NK-92 treated with Interleukin-12 subunit alpha and Interleukin-12 subunit beta, amount 100 ng/mL, for 24 hours (cell line): ENCODE results near the gene CFD.
"Not testable (repeated sequence)": the region's sequence is repeated elsewhere in the genome, so short reads cannot be mapped to it uniquely, and the experiment has no call there.

Source experiments
- DNase-seq: peaks from one replicate; lab custom pipeline; 2025; lab: John Stamatoyannopoulos, UW

The CFD gene

DNA sequence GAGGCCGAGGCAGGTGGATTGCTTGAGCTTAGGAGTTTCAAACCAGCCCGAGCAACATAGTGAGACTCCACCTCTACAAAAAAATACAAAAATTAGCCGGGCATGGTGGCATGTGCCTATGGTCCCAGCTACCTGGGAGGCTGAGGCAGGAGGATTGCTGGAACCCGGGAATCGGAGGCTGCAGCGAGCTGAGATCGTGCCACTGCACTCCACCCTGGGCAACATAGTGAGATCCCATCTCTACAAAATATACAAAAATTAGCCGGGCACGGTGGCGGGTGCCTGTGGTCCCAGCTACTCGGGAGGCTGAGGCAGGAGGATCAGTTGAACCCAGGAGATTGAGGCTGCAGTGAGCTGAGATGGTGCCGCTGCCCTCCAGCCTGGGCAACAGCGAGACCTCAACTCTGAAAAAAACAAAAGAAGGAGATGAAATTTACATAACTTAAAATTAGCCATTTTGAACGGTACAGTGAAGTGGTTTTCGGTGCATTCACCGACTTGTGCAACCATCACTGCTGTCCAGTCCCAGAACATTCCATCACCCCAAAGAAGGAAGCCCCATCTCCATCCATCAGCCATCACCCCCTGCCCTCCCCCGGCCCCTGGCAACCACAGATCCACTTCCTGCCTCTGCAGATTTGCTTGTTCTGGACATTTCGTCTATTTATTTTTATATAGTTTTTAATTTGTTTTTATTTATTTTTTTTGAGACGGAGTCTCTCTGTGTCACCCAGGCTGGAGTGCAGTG is 33.4 kb upstream of the CFD start:
- DNase-seq = no peak

DNA sequence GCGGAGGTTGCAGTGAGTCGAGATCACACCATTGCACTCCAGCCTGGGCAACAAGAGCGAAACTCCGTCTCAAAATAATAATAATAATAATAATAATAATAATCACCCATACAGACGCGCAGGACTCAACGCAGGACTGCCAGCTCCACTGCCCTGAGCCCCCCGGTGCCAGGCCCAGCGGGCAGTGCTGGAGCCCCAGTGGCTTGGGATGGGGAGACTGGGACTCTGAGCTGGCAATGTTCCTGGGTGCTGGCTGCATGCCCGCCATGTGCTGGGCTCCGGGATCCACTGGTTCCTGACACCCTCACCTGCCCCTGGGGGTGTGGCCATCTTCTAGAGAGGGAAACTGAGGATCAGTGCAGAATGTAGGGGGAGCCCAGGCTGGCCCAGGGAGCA is 32.2 kb upstream of the CFD start:
- DNase-seq = no peak

DNA sequence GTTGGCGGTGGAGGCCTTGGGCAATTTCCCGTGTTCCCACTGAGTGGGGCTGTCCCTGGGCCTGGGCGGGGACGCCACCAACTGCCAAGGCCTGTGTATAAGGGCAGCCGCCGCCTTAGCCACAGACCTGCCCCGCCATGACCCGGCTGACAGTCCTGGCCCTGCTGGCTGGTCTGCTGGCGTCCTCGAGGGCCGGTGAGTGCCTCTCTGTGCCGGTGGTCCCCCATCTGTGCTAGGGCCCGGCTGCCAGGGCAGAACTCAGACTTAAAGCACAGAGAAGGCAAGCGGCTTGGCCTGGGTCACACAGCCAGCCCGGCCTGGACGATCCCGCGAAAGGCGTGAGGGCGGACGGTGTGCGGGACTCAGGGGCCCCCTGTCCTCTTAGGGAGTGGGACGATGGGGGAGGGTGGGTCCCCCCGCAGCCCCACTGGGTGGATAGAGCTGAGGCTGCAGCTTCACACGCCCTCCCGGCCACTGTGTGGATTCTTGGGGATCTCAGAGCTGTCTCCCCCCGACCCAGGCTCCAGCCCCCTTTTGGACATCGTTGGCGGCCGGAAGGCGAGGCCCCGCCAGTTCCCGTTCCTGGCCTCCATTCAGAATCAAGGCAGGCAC is 31.6 kb upstream of the CFD start, which contains the start of gene AZU1:
TSS of gene AZU1 (plus strand) at position 128 of the 612 bp plus-strand sequence. CDS start at position 138, 10 bp downstream.
- no peak for DNase-seq

DNA sequence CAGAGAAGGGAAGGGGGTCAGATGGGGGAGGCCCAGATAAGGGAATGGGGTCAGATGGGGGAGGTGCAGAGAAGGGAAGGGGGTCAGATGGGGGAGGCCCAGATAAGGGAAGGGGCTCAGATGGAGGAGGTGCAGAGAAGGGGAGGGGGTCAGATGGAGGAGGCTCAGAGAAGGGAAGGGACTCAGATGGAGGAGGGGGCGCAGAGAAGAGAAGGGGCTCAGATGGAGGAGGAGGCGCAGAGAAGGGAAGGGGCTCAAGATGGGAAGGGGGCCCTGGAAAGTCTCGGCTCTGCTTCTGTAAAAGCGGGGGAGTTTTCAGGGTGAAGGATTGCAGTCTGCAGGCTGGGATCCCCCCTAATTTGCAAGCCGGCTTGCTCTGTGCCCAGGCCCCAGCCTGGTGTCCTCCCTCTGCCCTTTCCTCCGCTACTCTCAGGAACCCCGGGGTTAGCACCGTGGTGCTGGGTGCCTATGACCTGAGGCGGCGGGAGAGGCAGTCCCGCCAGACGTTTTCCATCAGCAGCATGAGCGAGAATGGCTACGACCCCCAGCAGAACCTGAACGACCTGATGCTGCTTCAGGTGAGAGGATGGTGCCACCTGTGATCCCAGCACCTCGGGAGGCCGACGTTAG is 30.2 kb upstream of the CFD start:
- no peak for DNase-seq

DNA sequence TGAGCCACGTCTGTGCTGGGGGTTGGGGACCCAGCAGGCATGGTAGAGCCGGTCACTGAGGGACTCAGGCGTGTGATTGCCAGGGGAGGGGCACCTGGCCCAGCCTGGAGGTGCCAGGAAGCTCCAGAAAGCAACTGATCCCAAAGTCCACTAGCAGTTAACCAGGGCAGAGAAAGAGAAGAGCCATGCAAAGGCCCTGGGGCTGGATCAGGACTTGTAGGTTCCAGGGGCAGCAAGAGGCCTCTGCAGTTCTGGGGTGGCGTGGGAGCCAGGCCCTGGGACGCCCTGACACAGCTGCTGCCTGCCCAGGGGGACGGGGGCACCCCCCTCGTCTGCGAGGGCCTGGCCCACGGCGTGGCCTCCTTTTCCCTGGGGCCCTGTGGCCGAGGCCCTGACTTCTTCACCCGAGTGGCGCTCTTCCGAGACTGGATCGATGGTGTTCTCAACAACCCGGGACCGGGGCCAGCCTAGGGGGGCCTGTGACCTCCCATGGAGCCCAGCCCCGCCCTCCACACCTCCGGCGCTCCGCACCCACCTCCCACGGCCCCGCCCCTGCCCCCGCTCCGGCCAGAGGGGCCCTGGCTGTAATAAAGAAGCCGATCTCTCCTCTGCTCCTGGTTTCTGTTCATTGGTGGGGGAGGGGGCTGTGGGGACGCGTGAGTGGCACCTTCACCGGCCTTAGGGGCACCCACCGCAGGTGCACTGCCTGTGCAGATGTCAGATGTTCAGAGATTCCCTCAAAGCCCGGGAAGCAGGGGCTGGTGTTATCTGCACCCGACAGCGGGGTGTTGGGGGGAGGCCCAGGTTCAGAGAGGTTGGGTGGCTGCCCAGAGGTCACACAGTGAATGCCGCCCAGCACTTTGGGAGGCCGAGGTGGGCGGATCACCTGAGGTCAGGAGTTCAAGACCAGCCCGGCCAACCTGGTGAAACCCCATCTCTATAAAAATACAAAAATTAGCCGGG is 27.8 kb upstream of the CFD start:
- DNase-seq = no peak

DNA sequence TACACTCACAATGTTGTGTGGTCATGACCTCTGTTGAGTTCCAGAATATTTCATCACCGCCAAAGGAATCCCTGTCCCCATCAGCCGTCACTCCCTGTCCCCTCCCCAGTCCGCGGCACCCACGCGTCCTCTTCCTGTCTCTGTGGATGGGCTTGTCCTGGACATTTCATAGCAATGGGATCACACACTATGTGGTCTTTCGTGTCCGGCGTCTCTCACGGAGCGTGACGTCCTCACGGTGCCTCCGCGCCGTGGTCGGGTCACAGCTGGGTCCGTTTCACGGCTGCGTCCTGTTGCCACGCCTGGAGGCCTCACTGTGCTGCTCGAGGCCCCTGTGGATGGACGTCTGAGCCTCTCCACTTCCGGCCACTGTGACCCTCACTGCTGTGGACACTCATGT is 25.2 kb upstream of the CFD start:
- no peak for DNase-seq

DNA sequence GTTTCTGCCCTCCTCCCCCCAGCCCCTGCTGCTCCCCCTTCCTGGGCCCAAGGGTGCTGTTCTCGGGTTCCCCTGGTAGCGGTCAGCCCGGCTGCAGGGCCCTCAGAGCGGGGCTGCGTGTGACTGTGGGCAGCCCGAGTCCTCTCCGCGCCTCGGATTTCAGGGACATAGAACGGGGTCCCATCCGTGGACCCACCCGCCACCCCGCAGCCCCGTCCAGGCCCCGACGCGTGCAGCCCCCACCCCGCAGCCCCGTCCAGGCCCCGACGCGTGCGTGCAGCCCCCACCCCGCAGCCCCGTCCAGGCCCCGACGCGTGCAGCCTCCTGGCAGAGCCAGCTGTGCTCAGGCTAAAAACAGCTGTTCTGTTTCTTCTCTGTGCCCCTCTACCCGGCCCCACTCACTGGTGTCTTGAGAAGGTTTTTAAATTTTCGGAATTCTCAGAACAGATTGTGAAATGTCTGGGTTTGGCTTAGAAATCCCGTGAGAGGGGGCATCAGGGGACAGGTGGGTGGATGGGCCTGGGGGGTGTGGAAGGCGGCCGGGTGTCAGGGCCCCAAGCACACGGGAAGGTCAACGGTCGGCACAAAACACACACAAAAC is 24.2 kb upstream of the CFD start:
- no peak for DNase-seq

DNA sequence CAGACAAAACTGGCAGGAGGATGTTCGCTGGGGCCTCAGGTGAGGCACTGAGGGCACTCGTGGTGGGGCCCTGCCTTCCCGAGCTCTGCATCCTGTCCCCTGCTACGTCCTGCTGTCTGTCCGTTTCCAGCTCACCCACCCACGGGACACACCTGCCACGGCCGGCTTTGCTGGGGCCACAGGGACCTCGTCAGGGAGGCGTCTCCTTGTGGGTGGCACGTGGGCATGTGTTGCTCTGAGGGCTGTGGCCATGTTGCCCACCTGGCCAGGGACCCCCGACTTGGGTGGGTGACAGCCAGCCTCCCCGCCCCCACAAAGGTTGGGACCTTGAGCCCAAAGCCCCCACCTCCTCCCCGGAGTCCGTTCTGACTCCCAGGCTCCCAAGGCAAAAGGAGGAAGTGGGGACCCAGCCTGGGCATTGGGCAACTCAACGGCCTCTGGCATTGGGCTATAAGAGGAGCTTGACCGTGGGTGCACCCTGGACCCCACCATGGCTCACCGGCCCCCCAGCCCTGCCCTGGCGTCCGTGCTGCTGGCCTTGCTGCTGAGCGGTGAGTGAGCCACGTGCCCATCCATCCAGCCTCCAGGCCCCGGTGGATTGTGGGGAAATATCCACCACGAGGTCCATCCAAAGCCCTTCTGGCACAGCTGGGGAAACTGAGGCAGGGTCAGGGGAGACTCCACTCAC is 18.8 kb upstream of the CFD start, which contains the start of gene PRTN3:
TSS of gene PRTN3 (plus strand) at position 481 of the 688 bp plus-strand sequence. CDS start at position 491, 10 bp downstream.
- DNase-seq = no peak

DNA sequence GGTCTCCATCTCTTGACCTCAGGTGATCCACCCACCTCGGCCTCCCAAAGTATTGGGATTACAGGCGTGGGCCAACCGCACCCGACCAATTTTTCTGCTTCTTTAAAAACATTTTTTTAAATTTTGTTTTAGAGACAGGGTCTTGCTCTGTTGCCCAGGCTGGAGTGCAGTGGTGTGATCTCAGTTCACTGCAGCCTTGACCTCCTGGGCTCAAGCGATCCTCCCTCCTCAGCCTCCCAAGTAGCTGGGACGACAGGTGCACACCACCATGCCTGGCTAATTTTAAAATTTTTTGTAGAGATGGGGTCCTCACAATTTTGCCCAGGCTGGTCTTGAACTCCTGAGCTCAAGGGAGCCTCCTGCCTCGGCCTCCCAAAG is 16.7 kb upstream of the CFD start:
- not testable (repeated sequence) for DNase-seq

DNA sequence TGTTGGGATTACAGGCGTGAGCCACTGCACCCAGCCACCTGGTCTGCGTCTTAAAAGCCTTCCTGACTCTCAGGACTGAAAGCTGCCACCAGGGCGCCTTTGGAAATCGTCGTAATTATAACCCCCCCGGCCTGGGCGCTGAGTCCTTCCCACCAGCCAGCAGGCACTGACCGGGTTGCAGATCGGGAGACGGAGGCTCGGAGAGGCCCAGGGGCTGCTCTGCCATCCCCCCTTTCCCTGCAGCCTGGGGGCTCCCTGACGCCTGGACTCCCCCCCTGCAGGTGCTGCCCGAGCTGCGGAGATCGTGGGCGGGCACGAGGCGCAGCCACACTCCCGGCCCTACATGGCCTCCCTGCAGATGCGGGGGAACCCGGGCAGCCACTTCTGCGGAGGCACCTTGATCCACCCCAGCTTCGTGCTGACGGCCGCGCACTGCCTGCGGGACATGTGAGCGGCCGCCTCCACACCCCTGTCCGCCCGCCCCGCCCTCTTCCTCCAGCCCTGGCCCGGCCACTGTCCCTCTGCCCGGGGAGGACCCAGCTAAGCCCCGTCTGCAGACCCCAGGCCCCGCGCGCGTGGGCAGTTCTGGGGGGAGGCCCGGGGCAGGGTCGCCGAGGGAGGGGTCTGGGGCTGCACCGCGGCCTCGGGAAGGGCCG is 16.2 kb upstream of the CFD start:
- no peak for DNase-seq

DNA sequence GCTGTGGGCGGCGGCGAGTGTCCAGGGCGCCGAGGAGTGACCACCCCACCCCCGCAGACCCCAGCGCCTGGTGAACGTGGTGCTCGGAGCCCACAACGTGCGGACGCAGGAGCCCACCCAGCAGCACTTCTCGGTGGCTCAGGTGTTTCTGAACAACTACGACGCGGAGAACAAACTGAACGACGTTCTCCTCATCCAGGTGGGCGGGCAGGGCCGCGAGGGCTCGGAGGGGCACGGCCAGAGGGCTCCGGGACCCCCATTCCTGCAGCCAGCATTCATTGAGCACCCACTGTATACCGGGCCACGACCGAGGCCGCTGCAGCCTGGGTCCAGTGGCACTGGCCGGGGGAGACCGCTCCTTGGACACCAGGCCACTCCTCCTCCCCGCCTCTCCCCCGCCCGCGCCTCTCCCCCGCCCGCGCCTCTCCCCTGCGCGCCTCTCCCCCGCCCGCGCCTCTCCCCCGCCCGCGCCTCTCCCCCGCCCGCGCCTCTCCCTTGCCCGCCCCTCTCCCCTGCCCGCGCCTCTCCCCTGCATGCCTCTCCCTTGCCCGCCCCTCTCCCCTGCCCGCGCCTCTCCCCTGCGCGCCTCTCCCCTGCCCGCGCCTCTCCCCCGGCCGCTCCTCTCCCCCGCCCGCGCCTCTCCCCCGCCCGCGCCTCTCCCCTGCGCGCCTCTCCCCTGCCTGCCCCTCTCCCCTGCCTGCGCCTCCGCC is 15.5 kb upstream of the CFD start:
- no peak for DNase-seq

DNA sequence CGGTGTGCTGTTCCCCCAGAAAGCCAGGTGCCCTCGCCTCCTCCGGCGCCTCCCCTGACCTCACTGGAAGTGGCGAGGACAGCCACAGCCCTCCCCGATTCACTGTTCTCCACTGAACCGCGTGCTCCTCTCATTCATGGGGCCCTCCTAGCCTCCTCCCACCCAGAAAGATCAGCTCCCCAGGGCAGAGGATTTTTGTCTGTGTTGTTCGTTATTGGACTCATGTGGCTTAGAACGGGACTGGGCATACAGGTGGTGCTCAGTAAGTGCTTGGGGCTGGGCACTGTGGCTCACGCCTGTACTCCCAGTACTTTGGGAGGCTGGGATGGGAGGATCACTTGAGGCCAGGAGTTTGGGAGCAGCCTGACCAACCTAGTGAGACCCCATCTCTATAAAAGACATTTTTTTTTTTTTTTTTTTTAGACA is 14.9 kb upstream of the CFD start:
- DNase-seq = no peak

DNA sequence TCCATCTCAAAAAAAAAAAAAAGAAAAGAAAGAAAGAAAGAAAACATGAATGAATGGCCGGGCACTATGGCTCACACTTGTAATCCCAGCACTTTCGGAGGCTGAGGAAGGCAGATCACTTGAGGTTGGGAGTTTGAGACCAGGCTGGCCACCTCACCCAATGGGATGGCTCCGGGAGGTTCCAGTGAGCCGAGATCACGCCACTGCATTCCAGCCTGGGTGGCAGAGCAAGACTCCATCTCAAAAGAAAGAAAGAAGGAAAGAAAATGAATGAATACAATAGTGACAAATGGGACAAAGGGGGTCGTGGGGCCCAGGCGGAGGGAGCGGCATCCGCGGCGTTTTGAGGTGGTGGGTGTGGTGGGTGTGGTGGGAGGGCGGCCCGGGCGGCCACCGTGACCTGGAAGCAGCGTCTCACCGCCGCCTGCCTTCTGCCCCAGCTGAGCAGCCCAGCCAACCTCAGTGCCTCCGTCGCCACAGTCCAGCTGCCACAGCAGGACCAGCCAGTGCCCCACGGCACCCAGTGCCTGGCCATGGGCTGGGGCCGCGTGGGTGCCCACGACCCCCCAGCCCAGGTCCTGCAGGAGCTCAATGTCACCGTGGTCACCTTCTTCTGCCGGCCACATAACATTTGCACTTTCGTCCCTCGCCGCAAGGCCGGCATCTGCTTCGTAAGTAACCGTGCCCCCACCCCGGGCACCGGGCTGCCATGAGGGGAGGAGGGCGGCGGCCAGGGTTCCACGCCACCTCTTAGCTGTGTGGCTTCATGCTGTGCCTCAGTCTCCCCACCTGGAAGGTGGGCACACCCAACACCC is 13.6 kb upstream of the CFD start:
- no peak for DNase-seq

DNA sequence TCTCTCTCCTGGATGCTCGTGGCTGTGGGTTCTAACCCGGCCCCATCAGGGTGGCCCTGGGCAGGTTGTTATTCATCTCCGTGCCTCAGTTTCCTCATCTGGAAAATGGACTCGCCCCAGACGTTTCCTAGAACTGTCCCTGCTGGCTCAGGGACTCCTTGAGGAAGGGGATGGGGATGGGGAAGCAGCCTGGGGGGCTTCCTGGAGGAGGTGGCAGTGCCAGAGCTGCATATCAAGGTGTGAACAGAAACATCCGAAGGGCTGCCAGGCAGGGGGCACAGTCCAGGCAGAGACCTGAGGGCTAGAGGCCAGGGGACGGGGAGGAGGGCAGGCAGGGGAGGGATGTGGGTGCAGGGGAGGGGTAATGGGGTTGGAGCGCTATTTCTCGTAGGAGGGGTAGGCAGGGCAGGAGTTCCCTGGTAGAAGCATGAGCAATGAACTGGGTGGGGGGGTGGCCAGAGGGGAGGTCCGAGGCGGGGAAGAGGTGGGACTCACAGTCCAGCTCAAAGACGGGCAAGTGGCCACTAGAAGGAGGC is 11.0 kb upstream of the CFD start:
- no peak for DNase-seq

DNA sequence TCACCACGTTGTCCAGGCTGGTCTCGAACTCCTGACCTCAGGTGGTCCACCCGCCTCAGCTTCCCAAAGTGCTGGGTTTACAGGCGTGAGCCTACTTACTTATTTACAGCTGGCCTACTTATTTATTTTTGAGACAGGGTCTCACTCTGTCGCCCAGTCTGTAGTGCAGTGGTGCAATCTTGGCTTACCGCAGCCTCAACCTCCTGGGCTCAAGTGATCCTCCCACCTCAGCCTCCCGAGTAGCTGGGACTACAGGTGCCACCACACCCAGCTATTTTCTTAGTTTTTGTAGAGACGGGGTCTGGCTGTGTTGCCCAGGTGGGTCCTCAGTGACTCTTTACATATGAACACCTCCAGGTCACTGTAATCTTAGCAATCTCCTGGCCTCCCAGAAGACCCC is 10.3 kb upstream of the CFD start:
- DNase-seq = not testable (repeated sequence)

DNA sequence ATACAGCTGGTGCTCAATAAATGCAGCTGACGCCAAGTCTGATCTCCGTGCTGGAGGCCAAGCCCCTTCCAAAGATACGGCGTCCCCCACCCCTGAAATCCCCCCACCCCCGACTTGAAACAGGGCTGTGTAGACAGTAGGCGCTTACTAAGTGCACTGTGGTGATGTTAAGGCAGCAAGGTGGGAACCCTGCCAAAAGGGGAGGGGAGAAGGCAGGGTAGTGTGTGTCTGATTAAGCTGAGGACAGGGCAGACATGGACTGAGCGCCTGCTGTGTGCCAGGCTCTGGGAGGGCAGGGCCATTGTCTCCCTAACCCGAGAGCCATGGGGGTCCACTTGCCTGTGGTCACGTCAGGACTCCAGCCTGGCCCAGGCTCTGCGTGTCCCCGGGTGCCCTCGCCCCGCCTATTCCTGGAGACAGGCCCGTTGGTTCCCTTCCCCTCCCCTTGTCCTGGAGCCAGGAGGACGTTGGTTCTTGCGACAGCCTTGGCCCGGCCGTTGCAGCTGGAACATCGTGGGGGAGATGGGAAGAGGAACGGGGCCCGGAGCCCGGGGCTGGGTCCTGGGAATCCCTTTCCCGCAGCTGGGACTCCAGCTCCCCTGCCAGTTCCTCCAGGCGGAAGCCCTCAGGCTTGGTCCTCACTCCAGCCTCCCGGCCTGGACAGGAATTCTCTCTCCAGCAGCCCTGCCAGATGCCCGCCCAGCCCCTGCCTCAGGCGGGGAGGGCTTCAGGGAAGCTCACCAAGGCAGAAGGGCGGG is 9.1 kb upstream of the CFD start:
- no peak for DNase-seq

DNA sequence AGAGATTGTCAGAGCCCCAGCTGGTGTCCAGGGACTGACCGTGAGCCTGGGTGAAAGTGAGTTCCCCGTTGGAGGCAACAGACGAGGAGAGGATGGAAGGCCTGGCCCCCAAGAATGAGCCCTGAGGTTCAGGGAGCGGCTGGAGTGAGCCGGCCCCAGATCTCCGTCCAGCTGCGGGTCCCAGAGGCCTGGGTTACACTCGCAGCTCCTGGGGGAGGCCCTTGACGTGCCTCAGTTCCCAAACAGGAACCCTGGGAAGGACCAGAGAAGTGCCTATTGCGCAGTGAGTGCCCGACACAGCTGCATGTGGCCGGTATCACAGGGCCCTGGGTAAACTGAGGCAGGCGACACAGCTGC is 8.5 kb upstream of the CFD start:
- DNase-seq = no peak
